NB4 (cell line): Measurements from ENCODE around the gene LIN28B.

ENCODE experiments used
- DNase-seq: peaks from one replicate; pipeline ENCODE4 v3.0.0; 2010; ENCODE audit warnings: low read depth
- H3K4me3 ChIP-seq: one replicate; pipeline ENCODE4 v1.5.1; 2011; ENCODE audit warnings: mild to moderate bottlenecking, low read depth, low read length, moderate library complexity
- MYC ChIP-seq: IDR thresholded peaks from 2 replicates; pipeline ENCODE4 v1.6.1; 2011; ENCODE audit warnings: low read depth, low read length
- POLR2A ChIP-seq: IDR thresholded peaks from 2 replicates; pipeline ENCODE4 v1.6.1; 2011; ENCODE audit warnings: mild to moderate bottlenecking; ENCODE audit not compliant: insufficient read length; ENCODE audit errors: extremely low read depth
- TF ChIP-seq, protein P1 (sequence below): IDR thresholded peaks from one replicate; pipeline ENCODE4 v1.5.1; 2012; ENCODE audit warnings: low read depth, low read length
- TF ChIP-seq, protein P2 (sequence below): IDR thresholded peaks from 2 replicates; pipeline ENCODE4 v1.6.1; 2011; ENCODE audit warnings: low read depth, low read length

LIN28B gene

DNA sequence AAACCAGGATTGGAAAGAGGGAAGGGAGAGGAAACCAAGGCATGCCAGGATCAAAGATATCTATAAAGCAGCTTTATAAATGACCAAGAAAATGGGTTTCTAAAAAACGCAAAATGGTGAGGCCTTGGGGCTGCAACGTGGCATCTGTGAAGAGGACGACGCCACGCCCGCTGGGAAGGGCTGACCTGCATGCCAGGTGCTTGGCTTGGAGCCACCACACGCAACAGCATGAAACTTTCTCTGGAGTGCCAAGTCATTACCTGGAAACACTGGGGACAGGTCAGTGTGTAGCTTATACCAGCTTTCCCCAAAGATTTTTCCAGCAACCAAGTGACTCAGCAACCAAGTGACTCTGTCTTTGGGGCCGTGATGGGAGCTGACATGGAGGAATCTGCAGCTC lies 140.4 kb downstream of the LIN28B start:
- no peak for DNase-seq
- no peak overlapping the region for H3K4me3 ChIP-seq
- TF ChIP-seq POLR2A (no peak), MYC (no peak)
- TF ChIP-seq, protein P1, sequence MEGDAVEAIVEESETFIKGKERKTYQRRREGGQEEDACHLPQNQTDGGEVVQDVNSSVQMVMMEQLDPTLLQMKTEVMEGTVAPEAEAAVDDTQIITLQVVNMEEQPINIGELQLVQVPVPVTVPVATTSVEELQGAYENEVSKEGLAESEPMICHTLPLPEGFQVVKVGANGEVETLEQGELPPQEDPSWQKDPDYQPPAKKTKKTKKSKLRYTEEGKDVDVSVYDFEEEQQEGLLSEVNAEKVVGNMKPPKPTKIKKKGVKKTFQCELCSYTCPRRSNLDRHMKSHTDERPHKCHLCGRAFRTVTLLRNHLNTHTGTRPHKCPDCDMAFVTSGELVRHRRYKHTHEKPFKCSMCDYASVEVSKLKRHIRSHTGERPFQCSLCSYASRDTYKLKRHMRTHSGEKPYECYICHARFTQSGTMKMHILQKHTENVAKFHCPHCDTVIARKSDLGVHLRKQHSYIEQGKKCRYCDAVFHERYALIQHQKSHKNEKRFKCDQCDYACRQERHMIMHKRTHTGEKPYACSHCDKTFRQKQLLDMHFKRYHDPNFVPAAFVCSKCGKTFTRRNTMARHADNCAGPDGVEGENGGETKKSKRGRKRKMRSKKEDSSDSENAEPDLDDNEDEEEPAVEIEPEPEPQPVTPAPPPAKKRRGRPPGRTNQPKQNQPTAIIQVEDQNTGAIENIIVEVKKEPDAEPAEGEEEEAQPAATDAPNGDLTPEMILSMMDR = no peak
- TF ChIP-seq, protein P2, sequence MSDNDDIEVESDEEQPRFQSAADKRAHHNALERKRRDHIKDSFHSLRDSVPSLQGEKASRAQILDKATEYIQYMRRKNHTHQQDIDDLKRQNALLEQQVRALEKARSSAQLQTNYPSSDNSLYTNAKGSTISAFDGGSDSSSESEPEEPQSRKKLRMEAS = no peak

DNA sequence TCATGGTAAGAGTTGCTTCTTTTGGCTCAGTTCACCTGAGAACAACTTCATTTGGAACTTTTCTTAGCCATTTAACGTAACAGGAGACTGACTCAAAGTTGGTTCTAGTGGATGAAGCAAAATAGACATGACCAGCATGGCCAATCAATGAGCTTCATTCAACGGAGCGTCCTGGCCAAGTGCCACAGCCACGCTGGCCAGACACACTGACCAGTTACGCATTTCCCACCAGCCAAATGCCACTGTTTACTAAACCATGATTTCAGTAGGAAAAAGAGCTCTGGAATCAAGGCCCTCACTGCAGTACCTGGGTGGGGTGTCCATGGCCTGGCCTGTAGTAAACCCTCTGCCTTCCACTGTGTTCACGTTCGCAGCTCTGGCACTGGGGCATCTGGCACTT lies 142.5 kb downstream of the LIN28B start:
- no peak for DNase-seq
- no peak overlapping the region for H3K4me3 ChIP-seq
- TF ChIP-seq POLR2A (no peak), MYC (no peak)
- TF ChIP-seq, protein P2 = no peak
- TF ChIP-seq, protein P1 = no peak

DNA sequence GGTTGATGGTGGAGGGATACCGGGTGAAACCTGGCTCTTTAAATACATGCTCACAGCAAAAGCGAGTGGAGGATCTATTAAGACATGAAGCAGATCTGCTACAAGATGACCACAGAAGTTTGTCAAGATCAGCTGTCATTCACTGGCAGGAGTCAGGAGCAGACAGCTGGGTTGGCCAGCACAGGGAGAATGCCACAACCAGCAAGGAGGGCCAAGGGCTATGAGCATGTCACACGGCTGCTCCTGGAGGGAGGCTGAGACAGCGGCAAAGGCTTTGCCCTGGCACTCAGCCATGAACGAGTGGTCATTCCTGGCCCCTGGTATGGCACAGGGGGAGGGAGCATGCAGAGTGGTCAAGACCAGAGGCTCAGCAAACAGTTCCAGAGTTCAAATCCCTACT lies 145.3 kb downstream of the LIN28B start:
- H3K4me3 ChIP-seq = no peak overlapping the region
- DNase-seq = no peak
- TF ChIP-seq POLR2A (no peak), MYC (no peak)
- TF ChIP-seq, protein P1 = no peak
- TF ChIP-seq, protein P2 = no peak

DNA sequence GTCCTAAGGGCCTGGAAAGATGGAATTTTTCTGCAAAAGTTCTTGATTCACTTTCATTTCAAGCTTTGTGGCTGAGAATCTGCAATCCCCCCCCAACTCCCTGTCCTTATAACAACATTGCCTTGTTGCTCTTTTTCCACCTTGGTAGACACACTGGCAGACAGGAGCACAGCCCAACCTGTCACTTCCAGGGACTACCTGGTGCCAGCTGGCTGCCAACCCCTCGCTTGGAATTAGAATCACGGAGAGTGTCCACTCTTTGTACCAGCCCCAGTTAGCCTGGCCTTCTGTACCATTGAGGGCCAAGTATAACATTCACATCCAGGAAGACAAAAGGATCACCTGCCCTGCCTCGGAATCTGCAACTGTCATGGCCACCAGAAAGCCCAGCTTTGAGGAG lies 148.2 kb downstream of the LIN28B start:
- DNase-seq = no peak
- no peak for TF ChIP-seq POLR2A
- H3K4me3 ChIP-seq = no peak overlapping the region

DNA sequence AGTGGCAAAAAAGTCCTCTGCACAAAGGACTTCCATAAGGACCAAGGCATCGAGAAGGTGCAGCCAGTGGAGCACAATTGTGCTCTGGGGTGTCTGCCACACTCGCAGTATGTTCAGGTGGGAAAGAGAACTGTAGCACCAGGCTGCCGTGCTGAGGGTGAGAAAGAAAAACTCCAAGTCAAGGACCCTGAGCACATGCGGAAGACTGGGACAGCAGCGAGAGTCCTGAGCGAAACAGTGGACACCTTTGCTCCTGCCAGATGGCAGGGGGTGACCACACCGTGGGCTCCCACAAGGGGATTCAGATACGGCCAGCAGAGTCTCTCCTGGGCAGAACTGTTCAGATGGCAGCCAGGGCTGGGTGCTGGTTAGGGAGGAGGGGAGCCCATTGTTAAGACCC lies 149.4 kb downstream of the LIN28B start:
- DNase-seq = no peak
- no peak overlapping the region for H3K4me3 ChIP-seq
- TF ChIP-seq POLR2A (no peak), MYC (no peak)
- TF ChIP-seq, protein P1 = no peak
- TF ChIP-seq, protein P2 = no peak

DNA sequence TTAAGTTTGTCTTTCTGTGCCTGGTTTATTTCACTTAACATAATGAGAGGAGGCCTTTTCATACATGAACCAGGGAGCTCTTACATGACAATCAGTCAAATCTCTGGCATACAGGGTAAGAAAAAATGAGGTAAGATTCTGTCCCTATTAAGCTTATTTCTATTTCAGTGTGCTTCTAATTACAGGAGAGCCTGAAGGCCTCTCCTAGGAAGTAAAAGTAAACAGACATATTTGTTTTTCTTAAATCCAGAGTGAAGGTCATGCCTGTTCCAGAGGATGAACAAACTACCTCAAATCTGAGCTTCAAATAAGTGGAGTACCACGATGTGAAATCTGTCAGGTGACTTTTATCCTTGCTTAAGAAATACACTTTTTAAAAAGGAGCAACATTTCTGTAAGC lies 150.3 kb downstream of the LIN28B start:
- DNase-seq = no peak
- TF ChIP-seq MYC (no peak), POLR2A (no peak)
- TF ChIP-seq, protein P2 = no peak
- TF ChIP-seq, protein P1 = no peak
- no peak overlapping the region for H3K4me3 ChIP-seq
